Memory B cell (primary cell): ENCODE results near the gene PLEKHF1.

Experiments used
- ATAC-seq: fragments of 150-1000 bp; cut with Tn5 transposase; 2 replicates; pipeline ENCODE4 v1.10.0; 2021; ENCODE audit warnings: low read depth, mild to moderate bottlenecking, moderate library complexity
- DNase-seq, 2 donors: peaks; one replicate each; pipeline ENCODE4 v3.0.0; 2022; ENCODE audit warnings: low spot score in 2 of 2
- H3K27ac Mint-ChIP-seq: one replicate; pipeline ENCODE4 v1.8.0; 2022; ENCODE audit warnings: mild to moderate bottlenecking, moderate library complexity, mixed read lengths
- H3K27me3 Mint-ChIP-seq: one replicate; pipeline ENCODE4 v1.8.0; 2022; ENCODE audit warnings: mixed read lengths
- H3K36me3 Mint-ChIP-seq: one replicate; pipeline ENCODE4 v1.8.0; 2022; ENCODE audit warnings: mild to moderate bottlenecking, mixed read lengths
- H3K4me1 Mint-ChIP-seq: one replicate; pipeline ENCODE4 v1.8.0; 2022; ENCODE audit warnings: mixed read lengths
- H3K4me3 Mint-ChIP-seq: one replicate; pipeline ENCODE4 v1.8.0; 2022; ENCODE audit warnings: mild to moderate bottlenecking, moderate library complexity, mixed read lengths
- H3K9me3 Mint-ChIP-seq: one replicate; pipeline ENCODE4 v1.8.0; 2022; ENCODE audit warnings: mixed read lengths

Gene PLEKHF1

GRCh38 chr19:29715701-29716581, 50.7 kb downstream of the PLEKHF1 start:
- Mint-ChIP-seq H3K4me3 (peak overlapping the region; percentile 92), H3K27me3 (no peaks in the 10 kb centered on the region), H3K9me3 (no peaks in the 10 kb centered on the region), H3K36me3 (no peaks in the 10 kb centered on the region), H3K4me1 (peaks cover 28% of the 10 kb centered on the region), H3K27ac (peak overlapping the region; percentile 95)
- no peak for DNase-seq
- ATAC-seq, result peak; percentile 2

GRCh38 chr19:29717051-29717450, 51.8 kb downstream of the PLEKHF1 start:
- peaks cover 24% of the 10 kb centered on the region for H3K4me1 Mint-ChIP-seq
- H3K27me3 Mint-ChIP-seq, result no peaks in the 10 kb centered on the region
- no peaks in the 10 kb centered on the region for H3K36me3 Mint-ChIP-seq
- H3K4me3 Mint-ChIP-seq, result peak overlapping the region; percentile 5
- H3K27ac Mint-ChIP-seq, result no peak overlapping the region
- H3K9me3 Mint-ChIP-seq, result no peaks in the 10 kb centered on the region
- DNase-seq (no peak), ATAC-seq (no peak)

DNA sequence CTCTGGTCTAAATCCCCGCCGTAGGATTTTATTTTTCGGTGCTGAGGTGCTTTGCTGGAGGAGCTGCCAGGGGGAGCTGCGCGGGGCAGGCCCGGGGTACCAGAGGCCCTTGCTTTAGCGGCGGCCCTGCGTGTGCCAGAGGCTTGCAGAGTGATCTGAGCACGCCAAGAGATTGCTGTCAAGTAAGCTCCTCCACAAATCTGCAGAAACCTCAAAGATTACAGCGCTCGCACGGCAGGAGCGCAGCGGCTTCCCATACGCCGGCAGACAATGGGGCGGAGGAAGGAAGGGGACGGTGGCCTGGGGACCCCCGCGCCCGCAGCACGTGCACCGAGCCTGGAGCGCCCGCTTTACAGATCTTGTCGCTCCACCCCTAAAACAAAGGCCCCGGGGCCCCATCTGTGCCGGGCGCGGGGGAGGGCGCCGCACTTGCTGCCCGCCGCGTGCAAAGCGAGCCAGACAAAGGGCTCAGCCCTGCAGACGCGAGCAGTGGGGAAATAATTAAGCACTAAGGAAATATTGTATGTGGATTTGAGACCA, 58.9 kb downstream of the PLEKHF1 start:
- Mint-ChIP-seq H3K27me3 (peaks cover 16% of the 10 kb centered on the region), H3K27ac (no peak overlapping the region)

DNA sequence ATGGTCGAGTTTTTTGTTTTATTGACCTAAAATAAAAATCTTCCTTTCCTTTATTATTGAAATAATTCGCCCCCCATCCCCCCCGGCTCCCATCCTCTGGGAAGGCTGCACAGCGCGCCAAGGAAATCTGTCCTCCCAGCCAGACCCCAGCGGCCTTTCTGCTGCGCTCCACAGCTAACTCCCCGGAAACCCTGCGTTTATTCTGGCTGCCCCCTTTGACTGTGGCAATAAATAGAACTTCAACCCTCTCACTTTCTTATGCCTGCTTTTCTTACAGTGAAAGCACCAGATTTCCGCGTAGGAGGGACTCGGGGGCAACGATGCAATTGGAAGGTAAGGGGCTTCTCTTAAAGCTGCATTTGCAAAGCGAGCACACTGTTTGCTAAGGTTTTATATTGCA, 59.5 kb downstream of the PLEKHF1 start:
- Mint-ChIP-seq H3K4me3 (no peak overlapping the region), H3K9me3 (no peaks in the 10 kb centered on the region), H3K27me3 (peaks cover 19% of the 10 kb centered on the region), H3K27ac (no peak overlapping the region), H3K36me3 (no peaks in the 10 kb centered on the region), H3K4me1 (no peaks in the 10 kb centered on the region)
- ATAC-seq (no peak), DNase-seq (no peak)

More for the DNA sequence above, 58.9 kb downstream of the PLEKHF1 start:
- peak; percentile 38 for ATAC-seq
- Mint-ChIP-seq H3K4me1 (no peaks in the 10 kb centered on the region), H3K4me3 (no peak overlapping the region), H3K36me3 (no peaks in the 10 kb centered on the region), H3K9me3 (no peaks in the 10 kb centered on the region)
- no peak for DNase-seq
